Heart right ventricle (tissue), 16 donors: Measurements from ENCODE around the gene NOTCH2. TPM values are rescaled to one million over a fixed set of nuclear protein-coding genes. Genes with fewer than 3 reads are reported as not detected.

Source experiments
- ATAC-seq, 8 donors: fragments of 200-7000 bp; cut with Tn5 transposase; one replicate each; pipeline ENCODE4 v1.9.1; 2020; ENCODE audit warnings: mild to moderate bottlenecking in 8 of 8, moderate library complexity in 8 of 8, moderate number of reproducible peaks in 1 of 8
- DNase-seq, 2 donors: peaks; one replicate each; pipeline ENCODE4 v3.0.0-alpha.2; 2020
- H3K27ac ChIP-seq, 10 donors: fragments of 200-600 bp; sonication (generic) in 2 of 10; one replicate each; pipeline versions ENCODE4 v1.5.0 to v1.8.0; 2020 to 2022; ENCODE audit warnings: mild to moderate bottlenecking in 3 of 10
- H3K27me3 ChIP-seq, 7 donors: fragments of 200-600 bp; one replicate each; pipeline ENCODE4 v1.8.0; 2021 to 2022; ENCODE audit warnings: mild to moderate bottlenecking in 2 of 7
- H3K36me3 ChIP-seq, 9 donors: fragments of 200-600 bp; sonication (generic) in 1 of 9; one replicate each; pipeline versions ENCODE4 v1.5.0 to v1.8.0; 2020 to 2022; ENCODE audit warnings: mild to moderate bottlenecking in 2 of 9
- H3K4me1 ChIP-seq, 9 donors: fragments of 200-600 bp; sonication (generic) in 1 of 9; one replicate each; pipeline versions ENCODE4 v1.5.0 to v1.8.0; 2020 to 2022; ENCODE audit warnings: mild to moderate bottlenecking in 4 of 9
- H3K4me3 ChIP-seq, 10 donors: fragments of 200-600 bp; sonication (generic) in 2 of 10; one replicate each; pipeline versions ENCODE4 v1.5.0 to v1.8.0; 2020 to 2022; ENCODE audit warnings: mild to moderate bottlenecking in 7 of 10, moderate library complexity in 2 of 10
- H3K9me3 ChIP-seq, 11 donors: fragments of 200-600 bp in 10 of 11; sonication (generic) in 2 of 11; one replicate each; pipeline versions ENCODE4 v1.5.0 to v1.8.0; 2013 to 2022; ENCODE audit warnings: mild to moderate bottlenecking in 2 of 11, control low read depth in 1 of 11, moderate library complexity in 1 of 11
- WGBS, 2 donors: extraction: QIAGEN DNeasy Blood & Tissue Kit; methylation state at CpG; one replicate each; pipeline ENCODE4 v1.1.7; 2013; ENCODE audit warnings: inconsistent platforms in 1 of 2; 5-methylcytosine and 5-hydroxymethylcytosine counted together
- intact Hi-C, 10 donors: fragments of 100-400 bp; cut with DNase I; formaldehyde crosslinking; loops; one replicate each; pipeline versions ENCODE4 v1.11.1 to v1.14.2; 2022
- polyA plus RNA-seq, 2 donors: library from polyadenylated mRNA; stranded (reverse); fragments of 200-250 nt; gene quantifications; one replicate each; pipeline ENCODE4 v1.2.3, GENCODE V29; 2013
- total RNA-seq, 10 donors: library from RNA; stranded (reverse); fragmentation: NEBNext Ultra II Directional in 3 of 10; extraction: Animal tissue kit (Norgen Biotek cat#: 25700) in 3 of 10; gene quantifications; one replicate each; pipeline versions ENCODE4 v1.2.1 to v1.2.4, GENCODE V29; 2021 to 2023
- TF ChIP-seq, protein P1 (sequence below), 9 donors: fragments of 200-600 bp; sonication (generic) in 2 of 9; IDR thresholded peaks; one replicate each; pipeline versions ENCODE4 v1.5.0 to v1.8.0; 2021 to 2022; ENCODE audit warnings: antibody characterized with exemption in 9 of 9, mild to moderate bottlenecking in 5 of 9, moderate library complexity in 1 of 9
- donor health status: Arrhythmogenic right ventricular cardiomyopathy.
- donor health status: ischemic (EF 13 %, LVEDD 7.1; RV severe dilation, severe dysfunction).
- donor health status: healthy with polysubstance abuse.
- donor health status: DM: no; HTN: yes; CAD: no.
- donor health status: DM: no; HTN: no; CAD: no.
- donor health status: ischemic (EF 25% LVEDD 6.9; RV normal size, moderate dysfunction).
- donor health status: ischemic (EF 25% LVEDD 5.7; RV mildly dilated, moderate dysfunction).
- donor health status: healthy.
- donor health status: DM: yes; HTN: yes; CAD: no.
- donor health status: Ischemic cardiomyopathy.
- donor health status: ischemic (EF 35%, LVEDD 5.7; RV mildly dilated, moderate dysfunction).
- donor health status: nonischemic (EF 11% LVEDD 7.7; RV severe dilation, severe dysfunction).
- donor health status: DM: yes; HTN: yes; CAD: no.
- donor health status: PGD.
- donor health status: ischemic (EF 29% LVEDD 5.4; RV normal size, mild dysfunction).
- donor health status: nonischemic (EF 23%, LVEDD 6.1; RV moderate dilation, normal function).

Gene NOTCH2
- total and polyA plus RNA-seq, 12 donors = 4.1 to 39.1 (median 23.8) TPM

DNA sequence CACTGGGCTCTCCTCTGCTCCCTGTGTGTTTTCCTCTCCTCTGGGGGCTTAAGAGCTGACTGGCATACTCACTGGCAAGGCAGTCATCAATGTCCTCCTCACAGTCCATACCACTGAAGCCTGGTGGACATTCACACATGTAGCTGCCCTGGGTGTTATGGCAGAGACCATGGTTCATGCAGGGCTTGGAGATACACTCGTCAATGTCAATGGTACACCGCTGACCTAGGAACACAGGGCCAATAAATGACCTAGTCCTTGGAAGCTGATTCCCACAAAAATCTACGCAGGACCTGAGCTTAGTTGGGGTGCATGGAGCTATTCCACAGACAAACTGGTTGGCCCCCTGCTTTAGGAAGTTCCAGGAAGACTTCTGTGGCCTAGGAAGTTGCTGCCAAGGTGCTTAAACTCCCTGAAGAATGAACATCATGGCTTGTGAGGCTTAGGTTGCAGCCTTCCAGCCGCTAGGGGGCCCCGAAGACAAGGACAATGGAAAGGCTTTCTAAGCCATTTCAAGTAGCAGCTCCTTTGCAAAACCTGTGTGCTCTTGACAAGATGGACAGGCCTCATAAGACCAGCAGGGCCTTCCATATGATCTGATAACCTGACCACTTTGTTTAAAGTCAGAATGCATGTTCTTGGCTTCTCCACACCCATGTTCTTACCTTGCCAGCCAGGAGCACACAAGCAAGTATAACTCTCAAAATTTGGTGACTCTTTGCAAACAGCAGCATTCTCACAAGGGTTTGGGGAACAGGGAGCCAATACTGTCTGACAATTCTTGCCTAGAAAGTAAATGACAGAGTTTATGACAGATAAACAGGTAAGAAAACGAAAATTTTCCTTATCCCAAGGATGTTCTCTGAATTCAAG lies 120.9 kb downstream of the NOTCH2 start:
- 44 to 46% methylated on average over 6 of the region's 6 CpGs for WGBS, 2 donors
- intact Hi-C loops = loop anchor here in 3 of 10 donors (5.0 to 10.0 kb wide), 3 partner anchors 196 to 204 kb away; no protein-coding TSS in a partner anchor
- Histone ChIP-seq H3K27ac (peak overlapping the region in 1 of 10 donors; percentile 18), H3K4me3 (no peak overlapping the region), H3K9me3 (no peaks in the 10 kb centered on the region), H3K27me3 (no peaks in the 10 kb centered on the region), H3K36me3 (peaks cover 0 to 85% (median 18%) of the 10 kb centered on the region in 9 donors), H3K4me1 (peaks cover 0 to 18% (median 3%) of the 10 kb centered on the region in 9 donors)
- DNase-seq (peak; percentile 76 to 79), ATAC-seq (peak; percentile 78 to 90 (median 86))
- TF ChIP-seq, protein P1, sequence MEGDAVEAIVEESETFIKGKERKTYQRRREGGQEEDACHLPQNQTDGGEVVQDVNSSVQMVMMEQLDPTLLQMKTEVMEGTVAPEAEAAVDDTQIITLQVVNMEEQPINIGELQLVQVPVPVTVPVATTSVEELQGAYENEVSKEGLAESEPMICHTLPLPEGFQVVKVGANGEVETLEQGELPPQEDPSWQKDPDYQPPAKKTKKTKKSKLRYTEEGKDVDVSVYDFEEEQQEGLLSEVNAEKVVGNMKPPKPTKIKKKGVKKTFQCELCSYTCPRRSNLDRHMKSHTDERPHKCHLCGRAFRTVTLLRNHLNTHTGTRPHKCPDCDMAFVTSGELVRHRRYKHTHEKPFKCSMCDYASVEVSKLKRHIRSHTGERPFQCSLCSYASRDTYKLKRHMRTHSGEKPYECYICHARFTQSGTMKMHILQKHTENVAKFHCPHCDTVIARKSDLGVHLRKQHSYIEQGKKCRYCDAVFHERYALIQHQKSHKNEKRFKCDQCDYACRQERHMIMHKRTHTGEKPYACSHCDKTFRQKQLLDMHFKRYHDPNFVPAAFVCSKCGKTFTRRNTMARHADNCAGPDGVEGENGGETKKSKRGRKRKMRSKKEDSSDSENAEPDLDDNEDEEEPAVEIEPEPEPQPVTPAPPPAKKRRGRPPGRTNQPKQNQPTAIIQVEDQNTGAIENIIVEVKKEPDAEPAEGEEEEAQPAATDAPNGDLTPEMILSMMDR (IDR thresholded peaks at IDR 0.05) = peak; percentile 51 to 86 (median 81)

DNA sequence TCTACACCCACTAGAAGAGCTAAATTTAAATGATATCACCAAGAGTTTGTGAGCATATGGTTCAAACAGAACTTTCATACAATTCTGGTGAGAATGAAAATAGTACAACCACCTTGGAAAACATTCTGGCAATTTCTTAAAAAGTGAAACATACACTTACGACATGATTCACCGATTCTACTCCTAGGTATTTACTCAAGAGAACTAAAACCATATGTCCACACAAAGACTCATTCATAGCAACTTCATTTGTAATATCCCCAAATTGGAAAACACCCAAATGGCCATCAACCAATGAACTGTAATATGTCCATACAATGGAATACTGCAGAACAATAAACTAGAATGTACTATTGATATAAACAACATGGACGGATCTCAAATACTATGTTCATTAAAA lies 122.0 kb downstream of the NOTCH2 start:
- ATAC-seq = no peak
- DNase-seq = no peak
- 73% methylated on average over 3 of the region's 3 CpGs for WGBS, 2 donors
- H3K27ac ChIP-seq = no peak overlapping the region
- peaks cover 0 to 18% (median 3%) of the 10 kb centered on the region in 9 donors for H3K4me1 ChIP-seq
- no peaks in the 10 kb centered on the region for H3K27me3 ChIP-seq
- H3K4me3 ChIP-seq = no peak overlapping the region
- H3K9me3 ChIP-seq = no peaks in the 10 kb centered on the region
- peaks cover 0 to 83% (median 14%) of the 10 kb centered on the region in 9 donors for H3K36me3 ChIP-seq
- TF ChIP-seq, protein P1 (IDR thresholded peaks at IDR 0.05) = no peak
- intact Hi-C loops = loop anchor here in 3 of 10 donors (5.0 to 10.0 kb wide), 3 partner anchors 197 to 203 kb away; no protein-coding TSS in a partner anchor

DNA sequence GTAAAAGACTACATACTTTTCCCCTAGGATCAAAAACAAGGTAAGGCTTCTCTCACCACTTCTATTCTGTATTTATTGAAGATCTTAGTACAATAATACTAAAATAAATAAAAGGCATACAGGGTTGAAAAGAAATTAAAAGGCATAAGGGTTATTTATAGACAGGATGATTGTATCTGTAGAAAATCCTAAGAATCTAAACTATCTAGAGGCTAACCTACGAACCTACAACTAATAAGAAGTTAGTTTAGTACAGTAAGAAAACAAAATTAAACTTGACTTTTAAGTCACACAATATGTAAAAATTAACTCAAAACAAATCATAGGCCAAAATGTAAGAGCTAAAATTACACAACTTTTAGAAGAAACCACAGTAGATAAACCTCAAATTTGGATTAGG lies 122.7 kb downstream of the NOTCH2 start:
- intact Hi-C loops = loop anchor here in 3 of 10 donors (5.0 to 10.0 kb wide), 3 partner anchors 198 to 202 kb away; no protein-coding TSS in a partner anchor
- no peaks in the 10 kb centered on the region for H3K9me3 ChIP-seq
- H3K36me3 ChIP-seq = peaks cover 0 to 83% (median 8%) of the 10 kb centered on the region in 9 donors
- H3K27ac ChIP-seq = peak overlapping the region in 1 of 10 donors; percentile 6
- peaks cover 0 to 18% (median 3%) of the 10 kb centered on the region in 9 donors for H3K4me1 ChIP-seq
- H3K27me3 ChIP-seq = no peaks in the 10 kb centered on the region
- TF ChIP-seq, protein P1 (IDR thresholded peaks at IDR 0.05) = no peak
- DNase-seq = no peak
- no peak for ATAC-seq
- H3K4me3 ChIP-seq = no peak overlapping the region
- WGBS, 2 donors = 34 to 44% methylated on average over 1 of the region's 1 CpG

DNA sequence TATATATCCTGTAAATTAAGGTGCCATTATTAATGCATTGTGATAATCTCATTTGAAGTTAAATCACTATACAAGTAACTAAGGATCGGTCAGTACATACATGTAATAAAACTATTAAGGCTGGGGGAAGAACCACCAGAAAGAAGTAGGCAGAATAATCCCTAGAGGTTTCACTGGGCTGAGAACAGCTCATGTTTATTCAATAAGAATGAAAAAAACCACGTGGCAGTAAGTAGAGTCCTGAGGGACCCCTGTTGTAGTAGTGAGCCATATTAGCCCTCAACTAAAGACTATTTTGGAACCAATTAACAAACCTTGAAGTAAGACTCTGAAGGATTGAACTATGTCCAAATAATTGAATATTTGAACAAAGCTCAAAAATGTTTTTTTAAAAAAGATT lies 126.2 kb downstream of the NOTCH2 start:
- intact Hi-C loops = loop anchor here in 2 of 10 donors (10.0 kb wide), 2 partner anchors 198 to 202 kb away; no protein-coding TSS in a partner anchor
- 53 to 69% methylated on average over 2 of the region's 2 CpGs for WGBS, 2 donors
- DNase-seq = no peak

More for the DNA sequence above, 126.2 kb downstream of the NOTCH2 start:
- peaks cover 0 to 16% (median 3%) of the 10 kb centered on the region in 9 donors for H3K4me1 ChIP-seq
- H3K36me3 ChIP-seq = peaks cover 0 to 83% (median 14%) of the 10 kb centered on the region in 9 donors
- no peaks in the 10 kb centered on the region for H3K27me3 ChIP-seq
- TF ChIP-seq, protein P1 (IDR thresholded peaks at IDR 0.05) = no peak
- H3K9me3 ChIP-seq = no peaks in the 10 kb centered on the region
- H3K4me3 ChIP-seq = no peak overlapping the region
- H3K27ac ChIP-seq = no peak overlapping the region
- ATAC-seq = peak in 1 of 8 donors; percentile 49
